Fibroblast of mammary gland (primary cell): ENCODE results near the gene AP5Z1.

Experiments used
- DNase-seq: peaks from one replicate; pipeline ENCODE4 v3.0.0-alpha.2; 2010; ENCODE audit warnings: low read depth
- H3K4me3 ChIP-seq: 2 replicates; pipeline ENCODE4 v1.5.1; 2011; ENCODE audit warnings: low read depth, mild to moderate bottlenecking, low read length, moderate library complexity; ENCODE audit not compliant: control insufficient read depth
- CTCF ChIP-seq: conservative IDR thresholded peaks from 2 replicates; pipeline ENCODE4 v1.5.1; 2011; ENCODE audit warnings: low read depth, low read length, inconsistent platforms; ENCODE audit not compliant: control insufficient read depth, insufficient read depth

Gene AP5Z1

GRCh38 chr7:4739528-4739992, 35.9 kb upstream of the AP5Z1 start:
- peak; percentile 64 for DNase-seq
- no peak overlapping the region for H3K4me3 ChIP-seq
- TF ChIP-seq CTCF = peak; percentile 50

GRCh38 chr7:4740796-4741195, 34.6 kb upstream of the AP5Z1 start:
- no peak for DNase-seq
- no peak overlapping the region for H3K4me3 ChIP-seq
- no peak for TF ChIP-seq CTCF

DNA sequence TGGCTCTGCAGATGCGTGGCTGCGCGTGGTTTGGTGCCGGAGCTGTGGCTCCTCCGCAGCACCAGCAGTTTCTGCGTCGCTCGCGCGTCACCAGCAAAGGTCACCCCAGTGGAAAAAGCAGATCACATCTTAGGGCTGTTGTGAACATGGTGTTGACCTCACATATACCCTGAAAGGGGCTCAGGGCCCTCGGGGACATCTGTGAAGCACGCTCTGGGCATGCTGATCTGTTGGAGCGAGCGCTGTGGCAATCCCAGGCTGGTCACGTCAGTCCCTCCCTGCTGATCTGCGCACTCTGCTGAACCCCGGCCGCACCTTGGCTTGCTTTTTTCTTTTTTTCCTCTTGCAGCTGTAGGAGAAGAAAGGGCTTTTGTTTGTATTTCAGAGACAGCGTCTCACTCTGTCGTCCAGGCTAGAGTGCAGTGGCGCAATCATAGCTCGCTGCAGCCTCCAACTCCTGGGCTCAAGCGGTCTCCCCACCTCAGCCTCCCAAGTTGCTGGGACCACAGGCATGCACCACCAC, 33.3 kb upstream of the AP5Z1 start:
- H3K4me3 ChIP-seq = no peak overlapping the region
- no peak for TF ChIP-seq CTCF
- DNase-seq = no peak

GRCh38 chr7:4742852-4743251, 32.6 kb upstream of the AP5Z1 start:
- TF ChIP-seq CTCF = no peak
- peak; percentile 42 for DNase-seq
- H3K4me3 ChIP-seq = no peak overlapping the region

- no peak for TF ChIP-seq CTCF
- peak overlapping the region; percentile 7 for H3K4me3 ChIP-seq
- peak; percentile 99 for DNase-seq
These were observed 30.8 kb upstream of the AP5Z1 start for GRCh38 chr7:4744391-4745264.

DNA sequence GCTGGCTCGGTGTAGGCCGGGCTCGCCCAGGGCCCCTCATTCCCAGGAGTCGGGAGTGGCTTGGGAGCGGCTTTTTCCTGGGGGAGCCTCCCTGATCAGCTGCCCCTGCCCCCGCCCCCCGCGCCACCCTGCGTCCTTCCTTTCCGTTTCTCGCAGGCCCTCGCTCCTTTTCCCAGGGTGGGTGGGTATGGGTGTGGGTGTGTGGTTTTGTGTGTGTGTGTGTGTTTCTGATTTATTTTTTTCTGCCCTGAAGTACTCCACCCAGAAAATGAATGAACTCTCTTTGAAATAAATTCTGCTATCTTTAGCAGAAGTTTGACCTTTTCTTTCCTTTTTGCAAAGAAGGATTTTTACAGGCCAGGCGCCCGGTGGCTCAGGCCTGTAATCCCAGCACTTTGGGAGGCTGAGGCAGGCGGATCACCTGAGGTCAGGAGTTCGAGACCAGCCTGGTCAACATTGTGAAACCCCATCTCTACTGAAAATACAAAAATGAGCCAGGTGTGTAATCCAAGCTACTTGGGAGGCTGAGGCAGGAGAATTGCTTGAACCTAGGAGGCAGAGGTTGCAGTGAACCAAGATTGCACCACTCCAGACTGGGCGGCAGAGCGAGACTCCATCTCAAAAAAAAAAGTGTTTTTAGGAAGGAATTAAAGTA, 30.0 kb upstream of the AP5Z1 start:
- DNase-seq = no peak
- peak overlapping the region; percentile 33 for H3K4me3 ChIP-seq
- no peak for TF ChIP-seq CTCF
